SIG-M5 treated with dmso at 0.1 percent for 504 hours (cell line): ENCODE data around the gene POLD2.

Experiments
- DNase-seq: peaks from one replicate; lab custom pipeline; 2025; ENCODE audit not compliant: unreplicated experiment; lab: John Stamatoyannopoulos, UW

The POLD2 gene

GRCh38 chr7:44066494-44067063 is 56.8 kb downstream of the POLD2 start:
- DNase-seq = no peak

- DNase-seq = no peak
These were observed 57.3 kb downstream of the POLD2 start for GRCh38 chr7:44066111-44066460.

- peak; percentile 13 for DNase-seq
These were observed 57.8 kb downstream of the POLD2 start, which contains the start of gene PGAM2 for GRCh38 chr7:44065431-44066110. Gene PGAM2 (minus strand): TSS chr7:44065567. CDS start chr7:44065529, 38 bp downstream.

- no peak for DNase-seq
These were observed 58.4 kb downstream of the POLD2 start for GRCh38 chr7:44064791-44065430.
